NCI-H1417 treated with DMSO at 0.1 percent for 48 hours (cell line): ENCODE data around the gene CLEC16A.

ENCODE experiments used
- DNase-seq: peaks from one replicate; lab custom pipeline; 2025; lab: John Stamatoyannopoulos, UW

Gene CLEC16A

GRCh38 chr16:10988879-10989278 is 44.5 kb downstream of the CLEC16A start:
- DNase-seq = no peak

GRCh38 chr16:10989559-10989958 is 45.2 kb downstream of the CLEC16A start:
- DNase-seq = no peak

GRCh38 chr16:10990378-10990777 is 46.0 kb downstream of the CLEC16A start:
- DNase-seq = no peak

- no peak for DNase-seq
Measured at GRCh38 chr16:10992112-10992511, 47.7 kb downstream of the CLEC16A start.

GRCh38 chr16:10992797-10993196 is 48.4 kb downstream of the CLEC16A start:
- no peak for DNase-seq

- no peak for DNase-seq
Measured at GRCh38 chr16:10993649-10994048, 49.3 kb downstream of the CLEC16A start.

GRCh38 chr16:10994571-10994970 is 50.2 kb downstream of the CLEC16A start:
- no peak for DNase-seq

- no peak for DNase-seq
Measured at GRCh38 chr16:10995565-10995964, 51.2 kb downstream of the CLEC16A start.

- DNase-seq = no peak
Measured at GRCh38 chr16:10997485-10997884, 53.1 kb downstream of the CLEC16A start.

- DNase-seq = no peak
Measured at GRCh38 chr16:10999300-10999699, 54.9 kb downstream of the CLEC16A start.

- no peak for DNase-seq
Measured at GRCh38 chr16:11001611-11002010, 57.2 kb downstream of the CLEC16A start.

- DNase-seq = no peak
Measured at GRCh38 chr16:11003141-11003540, 58.8 kb downstream of the CLEC16A start.

GRCh38 chr16:11004351-11004750 is 60.0 kb downstream of the CLEC16A start:
- no peak for DNase-seq

- DNase-seq = no peak
Measured at GRCh38 chr16:11004973-11005610, 60.7 kb downstream of the CLEC16A start.

- DNase-seq = no peak
Measured at GRCh38 chr16:11005611-11005975, 61.2 kb downstream of the CLEC16A start.

GRCh38 chr16:11006656-11007055 is 62.3 kb downstream of the CLEC16A start:
- no peak for DNase-seq

GRCh38 chr16:11007714-11008280 is 63.4 kb downstream of the CLEC16A start:
- DNase-seq = no peak

GRCh38 chr16:11009027-11009755 is 64.8 kb downstream of the CLEC16A start:
- no peak for DNase-seq

- DNase-seq = no peak
Measured at GRCh38 chr16:11010575-11011221, 66.3 kb downstream of the CLEC16A start.

GRCh38 chr16:11011326-11011725 is 67.0 kb downstream of the CLEC16A start:
- DNase-seq = no peak

- no peak for DNase-seq
Measured at GRCh38 chr16:11012841-11013240, 68.5 kb downstream of the CLEC16A start.

- no peak for DNase-seq
Measured at GRCh38 chr16:11014136-11014535, 69.8 kb downstream of the CLEC16A start.

- no peak for DNase-seq
Measured at GRCh38 chr16:11015076-11015475, 70.7 kb downstream of the CLEC16A start.
